Muscle layer of duodenum (tissue), 2 donors: ENCODE measurements around the gene CYSLTR2.
"Not testable (repeated sequence)": the region's sequence is repeated elsewhere in the genome, so short reads cannot be mapped to it uniquely, and the experiment has no call there.

Experiments
- H3K27ac ChIP-seq: one replicate; pipeline ENCODE4 v1.7.0; 2013; ENCODE audit warnings: mild to moderate bottlenecking, low read length
- H3K27me3 ChIP-seq: one replicate; pipeline ENCODE4 v1.7.0; 2013; ENCODE audit warnings: low read depth, mild to moderate bottlenecking, control low read depth, low read length
- H3K36me3 ChIP-seq, 2 donors: one replicate each; pipeline ENCODE4 v1.7.0; 2013; ENCODE audit warnings: low read length in 2 of 2, control low read depth in 1 of 2, mild to moderate bottlenecking in 1 of 2; ENCODE audit not compliant: insufficient read depth in 2 of 2, control insufficient read depth in 1 of 2
- H3K4me1 ChIP-seq, 2 donors: one replicate each; pipeline ENCODE4 v1.7.0; 2013; ENCODE audit warnings: low read length in 2 of 2, mild to moderate bottlenecking in 2 of 2, control low read depth in 1 of 2, moderate library complexity in 1 of 2; ENCODE audit not compliant: insufficient read depth in 2 of 2, control insufficient read depth in 1 of 2
- H3K4me3 ChIP-seq, 2 donors: one replicate each; pipeline ENCODE4 v1.7.0; 2013; ENCODE audit warnings: low read length in 2 of 2, low read depth in 1 of 2, mild to moderate bottlenecking in 1 of 2
- H3K9me3 ChIP-seq, 2 donors: one replicate each; pipeline ENCODE4 v1.7.0; 2013; ENCODE audit warnings: low read length in 2 of 2, control low read depth in 1 of 2, mild to moderate bottlenecking in 1 of 2; ENCODE audit not compliant: control insufficient read depth in 1 of 2
- donor health status: healthy.

Gene CYSLTR2

GRCh38 chr13:48693998-48694397 is 40.3 kb downstream of the CYSLTR2 start:
- Histone ChIP-seq H3K4me1 (no peaks in the 10 kb centered on the region), H3K4me3 (no peak overlapping the region), H3K27me3 (no peaks in the 10 kb centered on the region), H3K27ac (no peak overlapping the region), H3K9me3 (no peaks in the 10 kb centered on the region), H3K36me3 (no peaks in the 10 kb centered on the region)

GRCh38 chr13:48695776-48696175 is 42.0 kb downstream of the CYSLTR2 start:
- Histone ChIP-seq H3K36me3 (no peaks in the 10 kb centered on the region), H3K4me3 (no peak overlapping the region), H3K27ac (no peak overlapping the region), H3K27me3 (no peaks in the 10 kb centered on the region), H3K4me1 (no peaks in the 10 kb centered on the region), H3K9me3 (no peaks in the 10 kb centered on the region)

GRCh38 chr13:48696676-48697075 is 42.9 kb downstream of the CYSLTR2 start:
- not testable (repeated sequence) for H3K4me1 ChIP-seq, H3K9me3 ChIP-seq, H3K27me3 ChIP-seq, H3K36me3 ChIP-seq, H3K4me3 ChIP-seq, H3K27ac ChIP-seq

GRCh38 chr13:48707405-48707804 is 53.7 kb downstream of the CYSLTR2 start:
- Histone ChIP-seq H3K36me3 (no peaks in the 10 kb centered on the region), H3K27ac (no peak overlapping the region), H3K4me1 (no peaks in the 10 kb centered on the region), H3K9me3 (no peaks in the 10 kb centered on the region), H3K4me3 (no peak overlapping the region), H3K27me3 (no peaks in the 10 kb centered on the region)

- Histone ChIP-seq H3K9me3 (no peaks in the 10 kb centered on the region), H3K36me3 (no peaks in the 10 kb centered on the region), H3K4me3 (no peak overlapping the region), H3K4me1 (no peaks in the 10 kb centered on the region), H3K27me3 (no peaks in the 10 kb centered on the region), H3K27ac (no peak overlapping the region)
Observed at GRCh38 chr13:48708764-48709163, 55.0 kb downstream of the CYSLTR2 start.

GRCh38 chr13:48709213-48709612 is 55.5 kb downstream of the CYSLTR2 start:
- no peak overlapping the region for H3K4me3 ChIP-seq
- no peaks in the 10 kb centered on the region for H3K4me1 ChIP-seq
- no peak overlapping the region for H3K27ac ChIP-seq
- peaks cover 0 to 2% of the 10 kb centered on the region in 2 donors for H3K9me3 ChIP-seq
- H3K36me3 ChIP-seq: no peaks in the 10 kb centered on the region
- no peaks in the 10 kb centered on the region for H3K27me3 ChIP-seq

- Histone ChIP-seq H3K27me3 (no peaks in the 10 kb centered on the region), H3K4me3 (no peak overlapping the region), H3K36me3 (no peaks in the 10 kb centered on the region), H3K27ac (no peak overlapping the region), H3K4me1 (no peaks in the 10 kb centered on the region), H3K9me3 (peaks cover 0 to 2% of the 10 kb centered on the region in 2 donors)
Observed at GRCh38 chr13:48710160-48710559, 56.4 kb downstream of the CYSLTR2 start.

GRCh38 chr13:48712141-48712540 is 58.4 kb downstream of the CYSLTR2 start:
- Histone ChIP-seq H3K4me3 (no peak overlapping the region), H3K36me3 (no peaks in the 10 kb centered on the region), H3K27ac (no peak overlapping the region), H3K9me3 (peaks cover 0 to 9% of the 10 kb centered on the region in 2 donors), H3K27me3 (no peaks in the 10 kb centered on the region), H3K4me1 (no peaks in the 10 kb centered on the region)

GRCh38 chr13:48715977-48716376 is 62.2 kb downstream of the CYSLTR2 start:
- H3K4me1 ChIP-seq: no peaks in the 10 kb centered on the region
- no peaks in the 10 kb centered on the region for H3K27me3 ChIP-seq
- H3K36me3 ChIP-seq: no peaks in the 10 kb centered on the region
- H3K27ac ChIP-seq: no peak overlapping the region
- no peak overlapping the region for H3K4me3 ChIP-seq
- H3K9me3 ChIP-seq: peaks cover 4 to 28% of the 10 kb centered on the region in 2 donors

GRCh38 chr13:48720621-48721020 is 66.9 kb downstream of the CYSLTR2 start:
- Histone ChIP-seq H3K4me3 (no peak overlapping the region), H3K27me3 (no peaks in the 10 kb centered on the region), H3K27ac (no peak overlapping the region), H3K4me1 (no peaks in the 10 kb centered on the region), H3K9me3 (peaks cover 4 to 22% of the 10 kb centered on the region in 2 donors), H3K36me3 (no peaks in the 10 kb centered on the region)

- H3K27me3 ChIP-seq: no peaks in the 10 kb centered on the region
- no peaks in the 10 kb centered on the region for H3K36me3 ChIP-seq
- H3K4me3 ChIP-seq: no peak overlapping the region
- H3K27ac ChIP-seq: no peak overlapping the region
- H3K9me3 ChIP-seq: peaks cover 0 to 9% of the 10 kb centered on the region in 2 donors
- H3K4me1 ChIP-seq: no peaks in the 10 kb centered on the region
Observed at GRCh38 chr13:48723168-48723567, 69.4 kb downstream of the CYSLTR2 start.

- Histone ChIP-seq H3K36me3 (no peaks in the 10 kb centered on the region), H3K27me3 (no peaks in the 10 kb centered on the region)
Observed at GRCh38 chr13:48725271-48725670, 71.5 kb downstream of the CYSLTR2 start.

More at GRCh38 chr13:48725271-48725670, 71.5 kb downstream of the CYSLTR2 start:
- Histone ChIP-seq H3K27ac (no peak overlapping the region), H3K4me1 (no peaks in the 10 kb centered on the region), H3K9me3 (no peaks in the 10 kb centered on the region), H3K4me3 (no peak overlapping the region)
